HFFc6 (cell line): ENCODE data around the gene SERPINB10. TPM values are rescaled to one million over a fixed set of nuclear protein-coding genes. Genes with fewer than 3 reads are reported as not detected.

Experiments
- DNase-seq: peaks from one replicate; pipeline ENCODE4 v3.0.0-alpha.2; 2018
- H3K27ac Mint-ChIP-seq: 2 replicates; pipeline ENCODE4 v1.8.0; 2020; ENCODE audit warnings: mild to moderate bottlenecking, mixed read lengths
- H3K27me3 Mint-ChIP-seq: 2 replicates; pipeline ENCODE4 v1.8.0; 2021; ENCODE audit warnings: mild to moderate bottlenecking, moderate library complexity, mixed read lengths; ENCODE audit not compliant: insufficient read depth
- H3K36me3 Mint-ChIP-seq: 2 replicates; pipeline ENCODE4 v1.8.0; 2021; ENCODE audit warnings: low read depth, mixed read lengths
- H3K4me1 Mint-ChIP-seq: 2 replicates; pipeline ENCODE4 v1.8.0; 2020; ENCODE audit warnings: low read depth, mixed read lengths
- H3K4me3 Mint-ChIP-seq: 2 replicates; pipeline ENCODE4 v1.8.0; 2020; ENCODE audit warnings: mild to moderate bottlenecking, moderate library complexity, mixed read lengths
- H3K9me3 Mint-ChIP-seq: 2 replicates; pipeline ENCODE4 v1.8.0; 2020; ENCODE audit warnings: mild to moderate bottlenecking, mixed read lengths
- total RNA-seq, 6 experiments: library from RNA; stranded (reverse); fragmentation: NEBNext Ultra II Directional; extraction: Animal tissue kit (Norgen Biotek cat#: 25700); gene quantifications; 2 replicates in 1 of 6; 3 replicates in 5 of 6; pipeline ENCODE4 v1.2.3, GENCODE V29; 2021
- TF ChIP-seq, protein P1 (sequence below): fragments of 200-600 bp; sonication (generic); IDR thresholded peaks from 2 replicates; pipeline ENCODE4 v1.5.0; 2021; ENCODE audit warnings: antibody characterized with exemption, mild to moderate bottlenecking

SERPINB10 gene
- total RNA-seq, 6 experiments from 2014 or later, result 1.3 to 5.0 (median 1.8) TPM

- Mint-ChIP-seq H3K36me3 (peaks cover 27% of the 10 kb centered on the region), H3K9me3 (no peaks in the 10 kb centered on the region), H3K27ac (no peak overlapping the region), H3K4me1 (peaks cover 23% of the 10 kb centered on the region), H3K27me3 (no peaks in the 10 kb centered on the region), H3K4me3 (no peak overlapping the region)
- TF ChIP-seq, protein P1, sequence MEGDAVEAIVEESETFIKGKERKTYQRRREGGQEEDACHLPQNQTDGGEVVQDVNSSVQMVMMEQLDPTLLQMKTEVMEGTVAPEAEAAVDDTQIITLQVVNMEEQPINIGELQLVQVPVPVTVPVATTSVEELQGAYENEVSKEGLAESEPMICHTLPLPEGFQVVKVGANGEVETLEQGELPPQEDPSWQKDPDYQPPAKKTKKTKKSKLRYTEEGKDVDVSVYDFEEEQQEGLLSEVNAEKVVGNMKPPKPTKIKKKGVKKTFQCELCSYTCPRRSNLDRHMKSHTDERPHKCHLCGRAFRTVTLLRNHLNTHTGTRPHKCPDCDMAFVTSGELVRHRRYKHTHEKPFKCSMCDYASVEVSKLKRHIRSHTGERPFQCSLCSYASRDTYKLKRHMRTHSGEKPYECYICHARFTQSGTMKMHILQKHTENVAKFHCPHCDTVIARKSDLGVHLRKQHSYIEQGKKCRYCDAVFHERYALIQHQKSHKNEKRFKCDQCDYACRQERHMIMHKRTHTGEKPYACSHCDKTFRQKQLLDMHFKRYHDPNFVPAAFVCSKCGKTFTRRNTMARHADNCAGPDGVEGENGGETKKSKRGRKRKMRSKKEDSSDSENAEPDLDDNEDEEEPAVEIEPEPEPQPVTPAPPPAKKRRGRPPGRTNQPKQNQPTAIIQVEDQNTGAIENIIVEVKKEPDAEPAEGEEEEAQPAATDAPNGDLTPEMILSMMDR, result no peak
- DNase-seq, result no peak
Observed at GRCh38 chr18:63980896-63981460, 73.2 kb downstream of the SERPINB10 start.

- no peak for DNase-seq
- H3K27me3 Mint-ChIP-seq, result no peaks in the 10 kb centered on the region
- H3K9me3 Mint-ChIP-seq, result no peaks in the 10 kb centered on the region
Observed at GRCh38 chr18:63981719-63982118, 74.0 kb downstream of the SERPINB10 start.

GRCh38 chr18:63982361-63982760, 74.6 kb downstream of the SERPINB10 start:
- no peak for DNase-seq
- peaks cover 29% of the 10 kb centered on the region for H3K36me3 Mint-ChIP-seq
- peaks cover 23% of the 10 kb centered on the region for H3K4me1 Mint-ChIP-seq
- TF ChIP-seq, protein P1, result no peak
- H3K27ac Mint-ChIP-seq, result no peak overlapping the region
- no peak overlapping the region for H3K4me3 Mint-ChIP-seq
- H3K27me3 Mint-ChIP-seq, result no peaks in the 10 kb centered on the region
- H3K9me3 Mint-ChIP-seq, result no peaks in the 10 kb centered on the region

More at GRCh38 chr18:63981719-63982118, 74.0 kb downstream of the SERPINB10 start:
- Mint-ChIP-seq H3K4me1 (peaks cover 23% of the 10 kb centered on the region), H3K4me3 (no peak overlapping the region), H3K36me3 (peaks cover 29% of the 10 kb centered on the region), H3K27ac (no peak overlapping the region)
- TF ChIP-seq, protein P1, result no peak

Other genes with a start within 250 kb of the SERPINB10 start
- not detected for gene SERPINB3, start 246.1 kb upstream of the SERPINB10 start, total RNA-seq
- gene SERPINB11, start 205.0 kb upstream of the SERPINB10 start, total RNA-seq, result not detected
- gene SERPINB7, start 132.5 kb upstream of the SERPINB10 start, total RNA-seq, result 100 to 1,000 TPM; 149 to 397 (median 200) TPM
- 10 to 100 TPM; 30.9 to 91.5 (median 36.1) TPM for gene SERPINB2, start 20.3 kb upstream of the SERPINB10 start, total RNA-seq
- gene HMSD, start 41.3 kb downstream of the SERPINB10 start, total RNA-seq, result under 1 TPM in 2 of 6 experiments, not detected in 4; 0.21 to 0.38 TPM
- 10 to 100 TPM; 32.6 to 42.9 (median 36.9) TPM for gene SERPINB8, start 62.1 kb downstream of the SERPINB10 start, total RNA-seq
- gene LINC00305, start 241.1 kb downstream of the SERPINB10 start, total RNA-seq, result not detected